PFSK-1 (cell line): ENCODE measurements around the gene MYH9.

Source experiments
- POLR2AphosphoS5 ChIP-seq: IDR thresholded peaks from 2 replicates; pipeline ENCODE4 v1.6.1; 2012; ENCODE audit warnings: low read depth, mild to moderate bottlenecking, control low read depth, low read length, moderate library complexity
- SIN3A ChIP-seq: IDR thresholded peaks from 2 replicates; pipeline ENCODE4 v1.6.1; 2012; ENCODE audit warnings: mild to moderate bottlenecking, low read length, moderate library complexity, borderline replicate concordance; ENCODE audit not compliant: insufficient read depth
- TAF1 ChIP-seq: IDR thresholded peaks from 2 replicates; pipeline ENCODE4 v1.6.1; 2012; ENCODE audit warnings: low read length, control low read depth, borderline replicate concordance; ENCODE audit not compliant: insufficient read depth
- TF ChIP-seq, protein P1 (sequence below), 2 experiments: IDR thresholded peaks; 2 replicates each; pipeline versions ENCODE4 v1.6.1 to v1.8.0; 2011 to 2012; ENCODE audit warnings: low read depth in 2 of 2, low read length in 2 of 2, control low read depth in 1 of 2, inconsistent platforms in 1 of 2, mild to moderate bottlenecking in 1 of 2, moderate library complexity in 1 of 2; ENCODE audit not compliant: insufficient read depth in 1 of 2

- no peak for TF ChIP-seq POLR2AphosphoS5
- TF ChIP-seq, protein P1, sequence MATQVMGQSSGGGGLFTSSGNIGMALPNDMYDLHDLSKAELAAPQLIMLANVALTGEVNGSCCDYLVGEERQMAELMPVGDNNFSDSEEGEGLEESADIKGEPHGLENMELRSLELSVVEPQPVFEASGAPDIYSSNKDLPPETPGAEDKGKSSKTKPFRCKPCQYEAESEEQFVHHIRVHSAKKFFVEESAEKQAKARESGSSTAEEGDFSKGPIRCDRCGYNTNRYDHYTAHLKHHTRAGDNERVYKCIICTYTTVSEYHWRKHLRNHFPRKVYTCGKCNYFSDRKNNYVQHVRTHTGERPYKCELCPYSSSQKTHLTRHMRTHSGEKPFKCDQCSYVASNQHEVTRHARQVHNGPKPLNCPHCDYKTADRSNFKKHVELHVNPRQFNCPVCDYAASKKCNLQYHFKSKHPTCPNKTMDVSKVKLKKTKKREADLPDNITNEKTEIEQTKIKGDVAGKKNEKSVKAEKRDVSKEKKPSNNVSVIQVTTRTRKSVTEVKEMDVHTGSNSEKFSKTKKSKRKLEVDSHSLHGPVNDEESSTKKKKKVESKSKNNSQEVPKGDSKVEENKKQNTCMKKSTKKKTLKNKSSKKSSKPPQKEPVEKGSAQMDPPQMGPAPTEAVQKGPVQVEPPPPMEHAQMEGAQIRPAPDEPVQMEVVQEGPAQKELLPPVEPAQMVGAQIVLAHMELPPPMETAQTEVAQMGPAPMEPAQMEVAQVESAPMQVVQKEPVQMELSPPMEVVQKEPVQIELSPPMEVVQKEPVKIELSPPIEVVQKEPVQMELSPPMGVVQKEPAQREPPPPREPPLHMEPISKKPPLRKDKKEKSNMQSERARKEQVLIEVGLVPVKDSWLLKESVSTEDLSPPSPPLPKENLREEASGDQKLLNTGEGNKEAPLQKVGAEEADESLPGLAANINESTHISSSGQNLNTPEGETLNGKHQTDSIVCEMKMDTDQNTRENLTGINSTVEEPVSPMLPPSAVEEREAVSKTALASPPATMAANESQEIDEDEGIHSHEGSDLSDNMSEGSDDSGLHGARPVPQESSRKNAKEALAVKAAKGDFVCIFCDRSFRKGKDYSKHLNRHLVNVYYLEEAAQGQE (IDR thresholded peaks at IDR 0.05; ENCODE audit: insufficient read depth in 1 of 2, low read depth in 2 of 2, low read length in 2 of 2), result no peak
- no peak for TF ChIP-seq TAF1
- TF ChIP-seq SIN3A, result no peak
Measured at GRCh38 chr22:36274531-36274930, 113.2 kb downstream of the MYH9 start.
